HG03066 (cell line): Measurements from ENCODE around the gene SLU7.

Experiments used
- ATAC-seq: cut with Tn5 transposase; IDR thresholded peaks from one replicate; pipeline ENCODE4 v1.9.1; 2021; ENCODE audit warnings: low read depth; ENCODE audit not compliant: unreplicated experiment

The SLU7 gene

GRCh38 chr5:160420331-160420610 is 1.4 kb upstream of the SLU7 start:
- ATAC-seq: no peak

GRCh38 chr5:160419458-160420330 is 813 bp upstream of the SLU7 start:
- ATAC-seq: peak; percentile 34

DNA sequence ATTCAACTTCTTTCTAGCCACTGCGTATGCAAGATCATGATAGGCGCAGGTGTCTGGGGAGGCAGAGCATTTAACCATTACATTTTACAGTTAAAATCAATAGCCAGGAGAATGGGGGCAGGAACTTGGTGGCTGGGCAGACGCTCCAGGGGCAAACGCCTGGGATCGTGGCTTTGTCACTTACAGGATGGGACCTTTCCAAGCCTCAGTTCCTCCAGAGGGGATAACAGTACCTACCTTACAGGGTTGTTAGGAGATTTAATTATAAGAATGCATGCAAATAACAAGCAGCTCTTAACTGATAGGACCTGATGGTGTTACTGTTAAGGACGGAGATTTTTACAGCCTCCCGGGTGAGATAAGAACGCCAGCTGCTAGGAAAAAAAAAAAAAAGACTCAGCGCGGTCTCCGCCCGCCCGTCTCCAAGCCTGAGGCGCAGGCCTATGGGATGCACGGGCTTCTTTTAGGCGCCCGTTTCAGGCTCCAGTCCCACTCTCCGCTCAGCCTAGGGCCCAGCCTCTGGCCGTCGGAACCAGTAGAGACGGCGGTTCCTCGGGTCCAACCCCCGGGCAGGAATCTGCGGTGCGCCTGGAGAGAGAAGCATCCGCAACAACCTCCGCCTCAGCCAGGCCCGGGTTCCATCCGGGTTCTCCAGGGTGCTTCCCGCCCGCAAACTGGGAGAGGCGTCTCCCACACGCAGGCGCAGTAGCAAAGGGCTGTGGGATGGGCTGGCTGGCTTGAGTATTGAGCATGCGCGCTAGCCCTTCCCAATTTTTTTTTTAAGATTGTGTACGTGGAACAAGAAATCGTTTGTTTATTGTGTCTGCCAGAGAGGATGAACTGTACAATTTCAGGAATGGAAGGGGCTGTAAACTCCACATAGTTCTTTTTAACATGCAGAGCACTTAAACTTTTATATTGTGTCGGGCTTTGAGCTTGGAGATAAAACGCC is 19.2 kb downstream of the SLU7 start, which contains the start of gene FAM200C:
TSS of gene FAM200C (minus strand) at position 653 of the 952 bp plus-strand sequence. CDS start 4,564 bp downstream, outside the sequence.
- peak; percentile 84 for ATAC-seq

GRCh38 chr5:160398806-160399205 is 20.1 kb downstream of the SLU7 start:
- no peak for ATAC-seq

- no peak for ATAC-seq
Measured at GRCh38 chr5:160397492-160397891, 21.4 kb downstream of the SLU7 start.

- no peak for ATAC-seq
Measured at GRCh38 chr5:160395111-160395510, 23.8 kb downstream of the SLU7 start.

- ATAC-seq: no peak
Measured at GRCh38 chr5:160390787-160391696, 27.8 kb downstream of the SLU7 start.

DNA sequence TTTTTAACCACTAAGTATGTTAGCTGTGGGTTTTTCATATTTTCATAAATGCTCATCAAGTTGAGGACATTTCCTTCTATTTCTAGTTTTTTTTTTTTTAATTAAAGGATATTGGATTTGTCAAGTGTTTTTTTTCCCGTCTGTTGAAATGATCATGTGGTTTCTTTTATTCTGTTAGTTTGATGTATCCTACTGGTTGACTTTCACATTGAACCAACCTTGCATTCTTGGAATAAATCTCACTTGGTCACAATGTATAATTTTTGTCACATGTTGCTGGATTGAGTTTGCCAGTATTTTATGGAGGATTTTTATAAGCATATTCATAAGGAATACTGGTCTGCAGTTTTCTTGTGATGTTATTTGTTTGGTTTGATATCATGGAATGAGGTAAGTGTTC is 31.4 kb downstream of the SLU7 start:
- ATAC-seq: no peak

GRCh38 chr5:160385496-160385895 is 33.4 kb downstream of the SLU7 start:
- no peak for ATAC-seq

GRCh38 chr5:160384681-160385080 is 34.2 kb downstream of the SLU7 start:
- ATAC-seq: no peak

GRCh38 chr5:160382346-160382745 is 36.5 kb downstream of the SLU7 start:
- ATAC-seq: no peak

DNA sequence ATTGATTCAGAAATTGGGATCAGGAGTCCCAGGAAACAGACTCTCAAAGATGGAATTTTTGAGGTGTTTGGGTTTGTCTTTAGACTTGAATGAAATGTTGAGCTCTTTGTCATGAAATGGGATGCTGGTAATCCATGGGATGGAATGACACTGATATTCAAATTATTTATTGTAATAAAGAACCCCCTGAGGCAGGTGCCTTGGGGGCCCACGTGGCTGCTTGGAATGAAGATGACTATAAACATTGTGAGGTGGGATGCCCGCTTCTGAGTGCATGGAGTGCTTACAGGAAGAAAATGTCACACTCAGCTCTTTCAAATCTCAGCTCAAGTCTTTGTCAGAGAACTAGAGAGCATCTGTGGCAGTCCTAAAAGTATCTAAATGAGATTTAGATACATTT is 38.8 kb downstream of the SLU7 start:
- no peak for ATAC-seq

DNA sequence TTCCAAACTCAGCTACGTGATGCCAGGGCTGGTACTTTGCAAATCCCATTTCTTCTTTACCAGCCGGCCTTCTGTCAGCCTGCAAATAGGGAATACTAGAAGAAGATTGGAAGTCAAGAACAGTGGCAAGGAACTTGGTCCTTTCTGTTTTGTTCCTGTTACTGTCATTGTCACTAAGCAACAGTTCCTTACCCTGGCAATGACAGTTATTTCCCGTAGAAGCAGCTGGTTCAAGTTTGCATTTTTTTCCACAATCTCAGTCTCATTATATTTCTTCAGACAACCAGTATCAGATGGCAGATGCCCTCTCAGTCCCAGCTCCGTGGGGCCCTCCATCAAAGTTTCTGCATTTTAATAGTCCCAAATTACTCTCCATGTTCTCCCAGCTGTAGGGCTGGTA is 39.4 kb downstream of the SLU7 start:
- ATAC-seq: no peak

DNA sequence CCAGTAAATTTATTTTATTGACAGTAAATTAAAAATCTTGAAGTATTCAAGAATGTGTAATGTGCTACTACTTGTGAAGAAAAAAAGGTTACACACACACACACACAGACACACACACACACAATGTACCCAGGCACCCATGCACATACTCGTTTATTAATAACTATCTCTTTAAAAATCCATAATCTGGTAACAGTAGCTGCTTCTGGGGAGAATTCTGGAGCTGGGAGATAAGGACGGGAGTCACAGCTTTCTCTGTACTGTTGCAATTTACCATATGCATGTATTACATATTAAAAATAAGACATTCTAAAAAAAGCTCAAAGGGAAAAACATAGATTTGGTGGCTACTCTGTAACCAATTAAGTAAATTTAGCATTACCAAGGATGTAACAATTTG is 40.6 kb downstream of the SLU7 start:
- ATAC-seq: no peak

- no peak for ATAC-seq
Measured at GRCh38 chr5:160377651-160378050, 41.2 kb downstream of the SLU7 start.

GRCh38 chr5:160376416-160376815 is 42.5 kb downstream of the SLU7 start:
- no peak for ATAC-seq

GRCh38 chr5:160375701-160376100 is 43.2 kb downstream of the SLU7 start:
- ATAC-seq: no peak

GRCh38 chr5:160375166-160375565 is 43.7 kb downstream of the SLU7 start:
- ATAC-seq: no peak

DNA sequence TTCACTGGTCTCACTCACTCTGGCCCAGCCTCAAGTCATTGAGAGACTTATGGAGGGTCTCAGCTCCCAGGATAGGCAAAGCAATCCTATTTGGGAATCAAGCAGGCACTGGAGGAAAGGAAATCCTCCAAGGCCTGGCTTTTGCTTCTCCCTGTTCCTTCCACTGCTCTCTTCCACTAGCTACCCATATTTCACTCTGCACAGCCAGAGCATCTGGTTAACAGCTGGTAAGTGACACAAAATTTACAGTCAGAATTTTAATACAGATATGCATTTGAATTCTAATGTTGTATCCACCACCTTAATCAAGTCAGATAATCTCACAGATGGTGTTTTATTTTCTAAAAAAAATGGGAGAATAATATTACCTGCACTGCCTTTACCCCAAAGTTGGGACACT is 47.6 kb downstream of the SLU7 start:
- ATAC-seq: no peak

- ATAC-seq: no peak
Measured at GRCh38 chr5:160370713-160371034, 48.2 kb downstream of the SLU7 start.
